Amniotic epithelial cell (primary cell): Measurements from ENCODE around the gene ATXN3L.

ENCODE experiments used
- DNase-seq: peaks from one replicate; pipeline ENCODE4 v3.0.0-alpha.2; 2010; ENCODE audit warnings: low read depth

Gene ATXN3L

DNA sequence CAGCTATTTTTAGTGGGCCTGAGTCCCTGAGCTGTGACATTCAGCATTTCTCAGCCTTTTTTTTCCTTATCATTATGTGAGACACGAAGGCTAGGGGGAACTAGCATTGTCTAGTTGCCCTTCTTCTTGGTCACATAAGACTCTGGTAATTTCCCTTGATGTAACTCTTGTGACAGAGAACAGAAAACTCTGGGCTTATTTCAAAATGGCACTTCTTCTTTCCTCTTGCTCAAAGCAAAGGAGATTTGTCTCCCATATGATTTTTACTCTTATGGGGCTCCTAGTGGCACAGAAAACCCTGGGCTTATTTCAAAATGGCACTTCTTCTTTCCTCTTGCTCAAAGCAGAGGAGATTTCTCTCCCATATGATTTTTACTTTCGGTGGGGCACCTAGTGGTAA is 14.7 kb downstream of the ATXN3L start:
- no peak for DNase-seq

DNA sequence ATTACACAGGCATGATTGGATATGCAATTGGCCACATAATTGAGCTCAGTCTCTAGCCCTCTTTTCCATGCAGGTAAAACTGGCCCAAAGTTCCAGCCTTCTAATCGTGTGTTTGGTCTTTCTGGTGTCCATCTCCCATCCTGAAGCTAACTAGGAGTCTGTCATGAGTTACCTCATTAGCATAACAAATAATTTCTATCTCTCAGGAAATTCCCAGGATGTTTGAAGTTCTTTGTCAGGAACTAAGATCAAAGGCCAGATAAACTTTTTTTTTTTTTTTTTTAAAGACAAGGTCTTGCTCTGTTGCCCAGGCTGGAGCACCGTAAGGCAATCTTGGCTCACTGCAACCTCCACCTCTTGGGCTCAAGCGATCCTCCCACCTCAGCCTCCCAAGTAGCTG is 15.8 kb downstream of the ATXN3L start:
- no peak for DNase-seq

DNA sequence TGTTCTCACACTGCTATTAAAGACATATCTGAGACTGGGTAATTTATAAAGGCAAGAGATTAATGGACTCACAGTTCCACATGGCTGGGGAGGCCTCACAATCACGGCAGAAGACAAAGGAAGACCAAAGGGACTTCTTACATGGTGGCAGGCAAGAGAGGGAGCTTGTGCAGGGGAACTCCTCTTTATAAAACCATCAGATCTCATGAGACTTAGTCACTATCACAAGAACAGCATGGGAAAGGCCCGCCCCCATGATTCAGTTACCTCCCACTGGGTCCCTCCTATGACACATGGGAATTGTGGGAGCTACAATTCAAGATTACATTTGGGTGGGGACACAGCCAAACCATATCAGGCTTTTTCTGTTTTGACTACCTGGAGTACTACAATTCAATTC is 16.6 kb downstream of the ATXN3L start:
- peak; percentile 9 for DNase-seq

- DNase-seq: no peak
Observed at GRCh38 chrX:13298836-13299235, 21.0 kb downstream of the ATXN3L start.

GRCh38 chrX:13295841-13296240 is 24.0 kb downstream of the ATXN3L start:
- DNase-seq: no peak

GRCh38 chrX:13293700-13294099 is 26.2 kb downstream of the ATXN3L start:
- no peak for DNase-seq

GRCh38 chrX:13290891-13291614 is 28.8 kb downstream of the ATXN3L start:
- no peak for DNase-seq

DNA sequence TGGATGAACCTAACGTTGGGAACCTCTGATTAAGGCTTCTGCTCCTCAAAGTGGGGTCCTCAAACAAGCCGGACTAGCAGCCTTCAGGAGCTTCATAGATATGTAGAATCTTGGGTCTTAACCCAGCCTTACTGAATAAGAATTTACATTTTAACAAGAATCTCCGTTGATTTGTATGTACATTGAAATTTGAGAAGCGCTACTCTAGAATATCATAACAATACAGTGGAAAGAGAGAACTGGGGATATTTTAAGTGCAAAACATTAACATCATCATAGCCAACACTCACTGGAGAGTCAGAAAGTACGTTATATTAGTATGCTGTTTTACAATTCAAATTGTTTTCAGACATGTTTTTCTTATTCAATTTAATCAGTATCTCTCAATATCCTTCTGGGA is 31.2 kb downstream of the ATXN3L start:
- no peak for DNase-seq

DNA sequence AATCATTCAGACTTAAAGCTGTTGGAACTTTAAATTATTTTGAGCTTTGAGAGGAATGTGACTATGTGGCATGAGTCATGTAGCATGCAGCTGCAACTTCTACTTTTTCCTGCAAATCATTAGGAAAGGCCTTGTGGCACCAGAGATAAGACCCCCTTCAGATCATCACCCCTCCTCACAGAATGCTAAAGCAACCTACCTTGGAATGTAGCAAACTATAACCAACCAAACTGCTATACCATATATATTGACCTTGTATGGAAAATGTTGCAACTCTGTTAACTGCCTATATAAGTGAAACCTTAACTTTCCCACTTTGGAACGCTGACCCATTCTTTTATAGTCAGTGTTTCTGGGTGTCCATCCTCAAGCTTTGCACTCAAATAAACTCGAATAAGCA is 32.0 kb downstream of the ATXN3L start:
- peak; percentile 60 for DNase-seq

DNA sequence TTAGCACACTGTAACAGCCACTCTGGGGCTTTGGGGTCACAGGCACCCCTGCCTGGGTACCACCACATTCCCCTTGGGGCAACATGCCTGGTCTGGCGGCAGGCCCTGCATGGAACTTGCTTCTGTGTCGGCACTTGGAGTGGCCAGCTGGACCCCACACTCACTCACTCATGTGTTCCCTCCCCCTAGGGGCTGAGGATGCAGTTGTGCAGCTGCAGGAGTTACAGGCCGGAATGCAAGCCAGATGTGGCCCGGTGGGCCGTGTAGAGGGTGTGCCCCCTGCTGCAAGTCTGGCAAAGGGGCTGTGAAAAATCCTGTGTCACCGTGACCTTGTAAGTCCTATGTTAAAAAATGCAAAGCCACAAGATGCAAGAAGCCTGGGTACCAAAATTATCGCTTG is 34.2 kb downstream of the ATXN3L start:
- DNase-seq: no peak

- no peak for DNase-seq
Observed at GRCh38 chrX:13285229-13285628, 34.6 kb downstream of the ATXN3L start.

DNA sequence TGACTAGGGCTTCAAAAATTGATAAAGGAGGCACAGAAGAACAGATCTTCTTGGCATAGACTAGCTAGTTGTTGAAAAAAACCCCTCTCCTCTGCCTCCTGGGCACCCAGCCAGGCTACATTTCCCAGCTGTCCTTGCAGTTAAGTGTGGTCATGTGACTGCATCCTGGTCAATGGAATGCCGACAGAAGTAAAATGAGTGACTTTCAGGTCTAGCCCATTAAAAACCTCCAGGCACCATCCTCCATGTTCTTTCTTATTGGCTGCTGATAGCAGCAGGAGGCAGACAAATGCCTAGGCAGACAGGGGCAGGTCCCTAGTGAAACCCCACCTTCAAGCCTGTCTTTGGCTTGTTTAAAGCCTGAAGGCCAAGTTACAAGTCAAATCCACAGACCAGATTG is 35.3 kb downstream of the ATXN3L start:
- DNase-seq: no peak

GRCh38 chrX:13283950-13284546 is 35.8 kb downstream of the ATXN3L start:
- DNase-seq: peak; percentile 76

- DNase-seq: peak; percentile 27
Observed at GRCh38 chrX:13283512-13283911, 36.3 kb downstream of the ATXN3L start.

GRCh38 chrX:13281289-13281688 is 38.6 kb downstream of the ATXN3L start:
- DNase-seq: no peak

GRCh38 chrX:13279279-13280018 is 40.4 kb downstream of the ATXN3L start:
- no peak for DNase-seq

- no peak for DNase-seq
Observed at GRCh38 chrX:13277539-13277938, 42.3 kb downstream of the ATXN3L start.

- DNase-seq: no peak
Observed at GRCh38 chrX:13276991-13277390, 42.9 kb downstream of the ATXN3L start.

GRCh38 chrX:13275031-13275430 is 44.8 kb downstream of the ATXN3L start:
- DNase-seq: no peak

- DNase-seq: no peak
Observed at GRCh38 chrX:13272426-13272825, 47.4 kb downstream of the ATXN3L start.

DNA sequence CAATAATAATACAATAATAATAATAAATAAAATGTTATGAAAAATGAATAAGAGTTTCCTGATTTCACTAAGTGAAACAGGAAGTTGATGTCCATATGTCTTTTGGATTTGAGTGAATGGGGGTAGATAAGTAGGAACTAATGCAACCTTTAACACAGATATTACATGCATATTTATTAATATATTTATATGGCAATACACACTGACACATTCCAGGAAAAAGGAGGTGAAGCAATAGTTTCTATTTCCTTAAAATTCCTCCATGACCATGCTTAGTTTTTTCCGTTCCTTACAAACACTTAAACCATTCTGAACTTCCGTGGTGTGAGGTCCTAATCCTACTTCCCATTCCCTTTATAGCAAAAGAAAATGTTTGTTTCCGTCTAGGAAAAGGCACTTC is 48.3 kb downstream of the ATXN3L start:
- DNase-seq: no peak

GRCh38 chrX:13270360-13270759 is 49.5 kb downstream of the ATXN3L start:
- DNase-seq: no peak

DNA sequence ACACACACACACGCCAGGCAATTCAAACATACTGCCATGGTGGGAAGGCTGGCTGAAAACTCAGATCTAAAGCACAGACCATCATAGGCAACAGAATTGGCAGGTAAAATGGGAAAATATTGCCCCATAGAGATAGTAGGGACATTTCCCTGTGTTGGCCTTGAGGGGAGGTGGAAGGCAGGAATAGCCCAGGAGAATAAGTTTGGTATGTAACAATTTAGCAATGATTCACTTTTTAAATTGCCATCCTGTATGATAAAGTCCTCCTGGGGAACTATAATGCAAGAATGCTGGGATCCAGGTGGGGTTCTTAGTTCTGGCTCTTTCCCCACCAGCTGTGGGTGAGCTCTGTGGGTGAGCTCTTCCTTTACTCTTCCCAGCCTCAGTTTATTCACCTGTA is 51.0 kb downstream of the ATXN3L start:
- no peak for DNase-seq
